Breast epithelium (tissue), 4 donors: ENCODE results near the gene NOSTRIN. TPM values are rescaled to one million over a fixed set of nuclear protein-coding genes. Genes with fewer than 3 reads are reported as not detected.

Source experiments
- DNase-seq, 2 donors: peaks; one replicate each; pipeline ENCODE4 v3.0.0-alpha.2; 2019; ENCODE audit warnings: low spot score in 2 of 2
- H3K27ac ChIP-seq, 2 donors: fragments of 200-600 bp; sonication (generic) in 1 of 2; one replicate each; pipeline ENCODE4 v1.5.1; 2016 to 2019; ENCODE audit warnings: mild to moderate bottlenecking in 1 of 2
- H3K27me3 ChIP-seq, 2 donors: fragments of 200-600 bp; sonication (generic) in 1 of 2; one replicate each; pipeline versions ENCODE4 v1.5.1 to v1.6.0; 2017 to 2019; ENCODE audit warnings: control low read depth in 1 of 2, mild to moderate bottlenecking in 1 of 2
- H3K36me3 ChIP-seq: fragments of 200-600 bp; one replicate; pipeline ENCODE4 v1.5.1; 2019
- H3K4me1 ChIP-seq, 2 donors: fragments of 200-600 bp; sonication (generic); one replicate each; pipeline ENCODE4 v1.5.1; 2016 to 2019; ENCODE audit warnings: control low read depth in 1 of 2
- H3K4me3 ChIP-seq, 3 donors: fragments of 200-600 bp; sonication (generic); 1 replicate in 2 of 3; 2 replicates in 1 of 3; pipeline ENCODE4 v1.5.1; 2016 to 2019; ENCODE audit warnings: mild to moderate bottlenecking in 3 of 3, moderate library complexity in 2 of 3
- H3K9me3 ChIP-seq, 2 donors: fragments of 200-600 bp; sonication (generic) in 1 of 2; one replicate each; pipeline ENCODE4 v1.5.1; 2016 to 2019; ENCODE audit warnings: control low read depth in 1 of 2
- POLR2A ChIP-seq: fragments of 450-650 bp; IDR thresholded peaks from one replicate; pipeline ENCODE4 v1.6.1; 2016; ENCODE audit warnings: antibody characterized with exemption, mild to moderate bottlenecking, moderate library complexity
- POLR2AphosphoS5 ChIP-seq, 3 donors: sonication (generic); formaldehyde crosslinking; IDR thresholded peaks; one replicate each; pipeline ENCODE4 v1.6.1; 2017; ENCODE audit warnings: antibody characterized with exemption in 3 of 3
- intact Hi-C: fragments of 100-400 bp; cut with DNase I; formaldehyde crosslinking; loops from one replicate; pipeline ENCODE4 v1.15.1; 2023; ENCODE audit warnings: low total_unique reads
- total RNA-seq, 3 donors: library from RNA; depleted of rRNA; stranded (reverse); fragments of >200 nt; gene quantifications; one replicate each; pipeline ENCODE4 v1.1.0, GENCODE V29; 2016
- TF ChIP-seq, protein P1 (sequence below), 3 donors: fragments of 450-650 bp; IDR thresholded peaks; one replicate each; pipeline ENCODE4 v1.5.1; 2016 to 2017; ENCODE audit warnings: antibody characterized with exemption in 3 of 3, mild to moderate bottlenecking in 3 of 3, moderate library complexity in 3 of 3

The NOSTRIN gene
- total RNA-seq, 3 donors from 2014 or later, result 35.0 to 73.7 (median 35.9) TPM

DNA sequence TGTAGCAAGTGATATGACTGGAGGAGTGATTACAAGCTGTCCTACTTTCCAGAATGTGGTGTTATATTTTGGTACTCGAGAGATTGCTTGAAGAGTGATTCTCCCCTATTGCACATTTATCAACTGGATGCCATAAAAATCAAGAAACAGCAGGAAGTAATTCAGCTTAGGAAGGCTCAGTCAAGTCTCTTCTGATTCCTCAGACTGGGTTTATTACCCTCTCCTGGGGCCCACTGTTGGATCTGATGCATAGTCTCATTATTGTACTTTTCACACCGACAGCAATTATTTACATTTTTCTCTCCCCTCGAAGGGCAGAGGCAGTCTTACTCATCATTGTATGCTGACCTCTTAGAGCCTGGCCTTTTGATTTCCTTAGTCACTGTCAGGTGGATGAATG lies 9.3 kb downstream of the NOSTRIN start:
- Histone ChIP-seq H3K4me1 (no peaks in the 10 kb centered on the region), H3K27me3 (no peaks in the 10 kb centered on the region), H3K36me3 (no peaks in the 10 kb centered on the region), H3K27ac (no peak overlapping the region), H3K9me3 (no peaks in the 10 kb centered on the region), H3K4me3 (no peak overlapping the region)
- no peak for DNase-seq
- TF ChIP-seq POLR2A, result no peak
- TF ChIP-seq, protein P1, sequence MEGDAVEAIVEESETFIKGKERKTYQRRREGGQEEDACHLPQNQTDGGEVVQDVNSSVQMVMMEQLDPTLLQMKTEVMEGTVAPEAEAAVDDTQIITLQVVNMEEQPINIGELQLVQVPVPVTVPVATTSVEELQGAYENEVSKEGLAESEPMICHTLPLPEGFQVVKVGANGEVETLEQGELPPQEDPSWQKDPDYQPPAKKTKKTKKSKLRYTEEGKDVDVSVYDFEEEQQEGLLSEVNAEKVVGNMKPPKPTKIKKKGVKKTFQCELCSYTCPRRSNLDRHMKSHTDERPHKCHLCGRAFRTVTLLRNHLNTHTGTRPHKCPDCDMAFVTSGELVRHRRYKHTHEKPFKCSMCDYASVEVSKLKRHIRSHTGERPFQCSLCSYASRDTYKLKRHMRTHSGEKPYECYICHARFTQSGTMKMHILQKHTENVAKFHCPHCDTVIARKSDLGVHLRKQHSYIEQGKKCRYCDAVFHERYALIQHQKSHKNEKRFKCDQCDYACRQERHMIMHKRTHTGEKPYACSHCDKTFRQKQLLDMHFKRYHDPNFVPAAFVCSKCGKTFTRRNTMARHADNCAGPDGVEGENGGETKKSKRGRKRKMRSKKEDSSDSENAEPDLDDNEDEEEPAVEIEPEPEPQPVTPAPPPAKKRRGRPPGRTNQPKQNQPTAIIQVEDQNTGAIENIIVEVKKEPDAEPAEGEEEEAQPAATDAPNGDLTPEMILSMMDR (IDR thresholded peaks at IDR 0.05), result no peak
- no peak for TF ChIP-seq POLR2AphosphoS5 (IDR thresholded peaks at IDR 0.05)
- intact Hi-C loops, result no loop called here

DNA sequence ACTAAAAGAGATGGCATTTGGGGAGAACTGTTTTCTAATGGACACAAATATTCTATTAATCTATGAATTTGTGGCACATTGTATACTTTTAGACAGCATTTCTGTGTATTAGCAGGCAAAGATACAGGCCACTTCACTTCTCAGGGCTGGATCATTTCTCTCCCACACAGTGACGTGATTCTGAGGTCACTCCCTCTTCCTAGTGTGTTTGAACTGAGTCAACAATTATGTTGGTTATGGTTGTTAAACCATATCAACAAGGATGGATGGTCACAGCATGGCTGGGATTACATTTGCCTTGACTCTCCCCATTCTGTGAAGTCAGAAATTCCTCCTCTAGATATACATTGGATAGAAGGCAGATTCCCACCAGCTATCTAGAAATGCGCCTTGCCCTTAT lies 11.6 kb downstream of the NOSTRIN start:
- Histone ChIP-seq H3K36me3 (no peaks in the 10 kb centered on the region), H3K4me3 (no peak overlapping the region), H3K9me3 (no peaks in the 10 kb centered on the region), H3K27me3 (no peaks in the 10 kb centered on the region), H3K4me1 (no peaks in the 10 kb centered on the region), H3K27ac (no peak overlapping the region)
- intact Hi-C loops, result no loop called here
- DNase-seq, result no peak
- TF ChIP-seq, protein P1 (IDR thresholded peaks at IDR 0.05), result no peak
- TF ChIP-seq POLR2AphosphoS5 (IDR thresholded peaks at IDR 0.05) (no peak), POLR2A (no peak)

DNA sequence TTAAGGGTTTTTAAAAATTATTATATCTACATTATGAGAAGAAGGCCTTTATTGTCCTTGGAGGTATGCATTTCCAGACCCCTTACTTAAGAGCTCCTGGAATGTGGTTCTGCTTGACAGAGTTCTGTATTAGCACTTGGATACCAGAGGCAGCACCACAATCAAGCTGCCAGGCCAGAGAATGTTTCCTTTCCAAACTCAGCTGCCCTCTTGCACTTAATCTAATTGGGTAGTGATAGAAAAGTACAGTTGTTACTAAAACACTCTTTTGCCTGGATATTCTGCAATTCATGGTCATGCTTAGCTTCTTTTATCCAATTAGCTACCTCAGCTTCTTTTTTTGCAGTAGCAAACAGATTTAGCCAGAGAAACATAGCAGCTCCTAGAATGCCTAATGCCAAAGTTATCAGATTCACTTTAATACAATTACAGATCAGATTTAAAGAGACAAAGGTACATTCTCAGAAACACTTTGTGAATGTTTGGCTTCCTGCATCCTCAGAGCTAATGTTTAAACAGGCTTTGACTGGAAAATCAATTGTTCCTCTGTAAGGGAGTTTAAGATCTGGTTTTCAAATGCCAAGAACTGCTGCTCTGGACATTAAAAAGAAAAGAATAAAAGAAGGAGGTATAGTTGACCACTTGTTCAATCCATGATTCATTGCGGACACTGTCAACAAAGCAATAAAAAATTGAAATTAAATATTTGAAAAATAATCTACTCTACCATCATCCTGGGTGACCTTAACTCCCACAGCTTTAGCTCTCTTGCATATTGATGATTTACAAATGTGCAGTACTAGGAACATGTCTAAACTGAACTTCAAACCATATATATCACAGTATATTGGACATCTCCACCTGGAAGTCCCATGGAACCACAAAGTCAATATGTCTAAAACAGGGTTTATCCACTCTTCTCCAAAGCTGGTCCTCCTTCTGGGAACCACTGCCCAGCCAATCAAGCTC lies 12.8 kb downstream of the NOSTRIN start:
- DNase-seq, result no peak

DNA sequence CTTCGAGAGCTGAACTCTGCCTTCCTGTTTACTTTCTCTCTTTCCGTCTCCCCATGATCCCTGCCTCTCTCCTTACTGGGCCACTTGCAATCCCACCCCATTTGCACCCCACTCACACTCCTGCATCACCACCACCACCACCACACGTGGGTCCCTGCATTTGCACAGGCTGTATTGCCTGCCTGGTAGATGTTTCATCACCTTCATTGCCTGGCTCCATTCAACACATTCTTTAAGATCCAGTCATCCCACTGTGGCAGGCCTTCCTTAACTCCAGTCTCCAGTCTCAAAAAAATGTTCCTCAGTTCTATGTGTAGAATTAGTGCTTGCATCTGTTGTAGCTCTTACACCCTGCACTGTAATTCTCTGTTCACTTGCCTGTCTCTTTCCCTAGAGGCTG lies 13.9 kb downstream of the NOSTRIN start:
- TF ChIP-seq POLR2AphosphoS5 (IDR thresholded peaks at IDR 0.05), result no peak
- TF ChIP-seq, protein P1 (IDR thresholded peaks at IDR 0.05), result no peak
- TF ChIP-seq POLR2A, result no peak
- Histone ChIP-seq H3K27ac (no peak overlapping the region), H3K27me3 (no peaks in the 10 kb centered on the region), H3K4me3 (no peak overlapping the region), H3K9me3 (no peaks in the 10 kb centered on the region), H3K4me1 (no peaks in the 10 kb centered on the region), H3K36me3 (no peaks in the 10 kb centered on the region)
- intact Hi-C loops, result no loop called here
- DNase-seq, result no peak

More for the DNA sequence above, 12.8 kb downstream of the NOSTRIN start:
- H3K27me3 ChIP-seq, result no peaks in the 10 kb centered on the region
- no peaks in the 10 kb centered on the region for H3K9me3 ChIP-seq
- H3K36me3 ChIP-seq, result no peaks in the 10 kb centered on the region
- no peak overlapping the region for H3K27ac ChIP-seq
- no peak overlapping the region for H3K4me3 ChIP-seq
- no peaks in the 10 kb centered on the region for H3K4me1 ChIP-seq
- intact Hi-C loops, result no loop called here
- TF ChIP-seq, protein P1 (IDR thresholded peaks at IDR 0.05), result no peak
- no peak for TF ChIP-seq POLR2A
- no peak for TF ChIP-seq POLR2AphosphoS5 (IDR thresholded peaks at IDR 0.05)

DNA sequence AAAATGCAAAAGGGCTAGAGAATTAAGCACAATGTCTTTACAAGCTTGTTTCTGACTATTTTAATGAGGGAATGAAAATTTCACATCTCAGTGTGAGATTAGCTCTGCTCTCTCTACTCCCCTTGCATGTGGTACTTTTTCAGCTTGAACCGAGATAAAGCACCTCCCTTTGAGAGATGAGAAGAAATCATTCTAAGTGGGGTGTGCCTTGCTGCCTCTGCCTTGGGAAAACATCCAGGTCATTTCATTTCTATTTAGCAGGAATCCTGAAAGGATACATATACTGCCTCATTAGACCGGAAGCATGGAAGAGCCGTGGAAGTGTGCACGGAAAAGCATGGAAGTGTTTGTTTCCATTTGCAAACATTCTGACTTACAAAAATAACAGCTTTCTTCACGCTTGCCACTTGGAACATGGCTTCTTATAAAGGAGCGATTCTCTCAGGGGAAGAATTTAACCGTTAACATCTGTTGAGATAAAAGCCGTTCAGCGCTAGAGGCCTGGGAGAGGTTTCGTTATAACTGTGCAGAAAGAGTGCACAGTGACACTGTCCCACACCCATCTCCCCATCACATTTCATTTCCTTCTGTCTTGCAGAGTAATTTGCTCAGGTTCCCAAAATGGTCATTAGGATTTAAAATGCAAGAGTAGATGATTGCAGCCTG lies 16.7 kb downstream of the NOSTRIN start:
- Histone ChIP-seq H3K27ac (no peak overlapping the region), H3K27me3 (no peaks in the 10 kb centered on the region), H3K4me1 (no peaks in the 10 kb centered on the region), H3K4me3 (no peak overlapping the region), H3K36me3 (no peaks in the 10 kb centered on the region), H3K9me3 (no peaks in the 10 kb centered on the region)
- intact Hi-C loops, result no loop called here
- no peak for DNase-seq
- no peak for TF ChIP-seq POLR2A
- no peak for TF ChIP-seq POLR2AphosphoS5 (IDR thresholded peaks at IDR 0.05)
- TF ChIP-seq, protein P1 (IDR thresholded peaks at IDR 0.05), result no peak
